ENCODE data around the gene PEA15.

Gene PEA15, protein sequence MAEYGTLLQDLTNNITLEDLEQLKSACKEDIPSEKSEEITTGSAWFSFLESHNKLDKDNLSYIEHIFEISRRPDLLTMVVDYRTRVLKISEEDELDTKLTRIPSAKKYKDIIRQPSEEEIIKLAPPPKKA

DNA sequence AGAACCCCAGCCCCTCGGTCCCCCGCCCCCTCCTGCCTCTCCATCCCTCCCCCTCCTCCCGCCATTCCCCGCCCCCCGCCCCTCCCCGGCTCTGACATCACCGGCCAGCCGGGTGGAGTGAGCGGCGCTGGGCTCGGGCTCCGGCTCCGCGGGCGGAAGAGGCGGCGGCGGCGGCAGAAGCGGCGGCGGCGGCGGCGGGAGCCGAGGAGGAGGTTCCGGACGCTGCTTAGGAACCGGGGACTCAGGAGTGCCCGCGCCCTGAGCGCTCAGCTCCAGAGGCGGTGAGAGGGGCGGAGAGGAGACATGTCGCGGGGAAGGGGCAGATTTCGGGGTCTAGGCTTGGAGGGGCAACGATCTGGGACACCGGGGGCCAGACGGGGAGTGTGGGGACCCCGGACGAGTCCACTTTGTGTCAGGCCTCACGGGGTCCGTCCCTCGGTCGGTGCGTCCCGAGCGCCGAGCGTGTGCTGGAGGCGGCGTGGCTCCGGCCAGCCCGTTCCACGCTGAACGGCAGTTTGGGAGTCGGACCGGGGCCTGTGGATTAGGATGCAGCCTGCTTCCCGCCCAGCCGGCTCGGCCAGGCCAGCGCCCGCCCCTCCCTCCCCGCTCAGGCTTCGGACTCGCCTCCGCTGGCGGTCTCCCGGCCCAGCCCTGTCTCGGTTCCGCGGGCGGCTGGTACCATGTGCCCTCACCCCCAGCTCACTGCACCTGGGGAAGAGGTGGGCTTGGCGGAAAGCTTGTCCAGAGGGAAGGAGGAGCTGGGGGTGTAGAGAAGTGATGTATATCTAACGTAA, at the start of gene PEA15:
Gene PEA15 (plus strand): TSS at position 143 of the 794 bp plus-strand sequence. CDS start 6,161 bp downstream, outside the sequence.
- DNase-seq, result peak; percentile 50

DNA sequence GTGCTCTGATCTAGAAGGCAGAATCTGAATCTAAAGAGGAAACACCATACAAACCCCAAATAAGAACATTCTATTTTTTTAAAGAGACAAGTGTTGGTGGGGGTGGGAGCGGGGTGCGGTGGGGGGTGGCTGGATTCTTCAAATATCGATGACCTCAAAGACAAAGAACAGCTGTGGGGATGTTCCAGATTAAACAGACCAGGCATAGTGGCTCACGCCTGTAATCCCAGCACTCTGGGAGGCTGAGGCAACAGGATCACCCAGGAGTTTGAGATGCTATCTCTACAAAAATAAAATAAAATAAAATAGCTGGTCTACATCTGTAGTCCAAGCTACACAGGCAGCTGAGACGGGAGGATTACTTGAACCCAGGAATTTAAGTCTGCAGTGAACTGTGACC, 48.8 kb upstream of the PEA15 start:
- no peak for DNase-seq

DNA sequence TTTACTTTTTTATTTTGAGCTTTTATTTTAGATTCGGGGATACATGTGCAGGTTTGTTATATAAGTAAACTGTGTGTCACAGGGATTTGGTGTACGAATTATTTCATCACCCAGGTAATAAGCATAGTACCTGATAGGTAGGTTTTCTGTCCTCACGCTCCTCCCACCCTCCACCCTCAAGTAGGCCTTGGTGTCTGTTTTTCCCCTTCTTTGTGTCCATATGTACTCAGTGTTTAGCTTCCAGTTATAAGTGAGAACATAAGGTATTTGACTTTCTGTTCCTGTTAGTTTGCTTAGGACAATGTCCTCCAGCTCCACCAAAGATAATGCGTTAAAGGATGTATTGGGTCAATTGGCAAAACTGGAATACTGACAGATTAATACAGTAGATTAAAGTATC, 48.0 kb upstream of the PEA15 start:
- DNase-seq, result no peak

DNA sequence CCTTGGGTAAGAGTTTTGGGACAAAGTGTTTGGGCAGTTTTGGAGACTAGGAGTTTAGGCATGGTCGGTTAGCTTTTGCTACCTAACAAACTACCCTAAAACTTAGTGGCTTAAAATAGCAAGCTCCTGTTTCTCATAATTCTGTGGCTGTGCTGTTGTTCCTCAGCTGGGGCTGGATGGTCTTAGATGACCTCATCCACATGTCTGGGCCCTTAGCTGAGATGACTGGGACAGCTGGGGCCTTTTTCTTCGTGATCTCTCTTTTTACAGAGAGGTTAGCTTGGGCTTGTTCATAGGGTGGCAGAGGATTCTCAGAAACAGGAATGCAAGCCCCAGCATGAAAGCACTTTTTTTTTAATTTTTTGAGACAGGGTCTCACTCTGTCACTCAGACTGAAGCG, 47.2 kb upstream of the PEA15 start:
- no peak for DNase-seq

DNA sequence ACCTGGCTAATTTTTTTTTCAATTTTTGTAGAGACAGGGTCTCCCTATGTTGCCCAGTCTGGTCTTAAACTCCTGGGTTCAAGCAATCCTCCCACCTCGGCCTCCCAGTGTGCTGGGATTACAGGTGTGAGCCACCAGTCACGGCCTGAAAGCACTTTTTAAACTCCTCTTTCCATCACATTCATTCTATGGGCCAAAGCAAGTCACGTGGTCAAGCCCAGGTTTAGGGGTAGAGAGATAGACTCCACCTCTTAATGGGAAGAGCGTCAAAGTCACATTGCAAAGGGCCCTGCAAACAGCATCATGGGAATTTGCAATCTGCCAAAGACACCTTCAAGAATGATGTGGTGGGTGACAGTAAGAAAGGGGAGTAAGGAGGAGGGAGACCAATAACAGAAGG, 46.6 kb upstream of the PEA15 start:
- DNase-seq, result no peak

DNA sequence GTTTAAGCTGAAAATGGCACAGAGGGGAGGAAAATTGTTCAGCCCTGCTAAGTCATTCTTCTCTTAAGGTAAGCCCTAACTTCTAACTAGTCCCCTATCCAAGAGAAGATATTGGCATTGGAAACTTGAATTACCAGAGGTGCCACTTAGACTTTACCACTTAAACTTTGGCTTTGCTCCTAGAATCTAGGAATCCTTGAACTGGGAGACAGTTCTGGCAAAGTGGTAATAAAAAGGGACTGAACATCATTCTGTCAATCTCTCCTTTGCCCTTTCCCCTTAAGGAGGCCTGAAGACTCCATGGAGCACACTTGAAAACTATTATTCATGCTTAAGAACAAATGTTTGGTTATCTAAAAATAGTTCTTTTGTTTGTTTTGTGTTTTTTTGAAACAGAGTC, 45.3 kb upstream of the PEA15 start:
- no peak for DNase-seq

DNA sequence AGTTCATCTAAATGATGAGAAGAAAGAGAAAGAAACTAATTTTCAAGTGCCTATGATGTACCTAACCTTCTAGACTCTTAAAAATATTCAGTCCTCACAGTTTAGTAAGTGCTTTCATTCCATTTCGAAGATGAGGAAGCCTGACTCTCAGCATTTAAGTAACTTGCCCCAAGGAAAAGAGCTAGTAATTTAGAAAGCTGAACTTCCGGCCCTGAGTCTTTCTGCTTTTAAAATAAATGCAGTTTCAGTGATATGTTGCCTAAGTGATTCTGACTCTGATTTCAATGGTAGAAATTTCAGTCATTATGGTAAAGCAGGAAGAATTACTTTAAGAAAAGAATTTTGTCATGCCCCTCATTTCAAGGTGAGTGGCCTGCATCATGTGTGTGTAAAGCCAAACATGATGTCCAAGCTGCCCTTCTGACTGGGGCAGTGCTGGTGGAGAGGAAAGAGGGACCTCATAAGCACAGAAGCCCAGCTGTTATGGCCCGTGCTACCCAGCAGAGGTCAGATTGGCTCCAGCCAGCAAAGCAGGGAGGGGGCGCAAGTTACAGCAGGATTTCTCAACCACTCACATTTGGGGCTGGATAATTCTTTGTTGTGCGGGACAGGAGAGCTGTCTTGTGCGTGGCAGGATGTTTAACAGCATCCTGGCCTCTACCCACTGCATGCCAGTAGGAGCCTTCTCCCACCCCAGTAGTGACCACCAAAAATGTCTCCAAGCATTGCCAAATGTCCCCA, 43.0 kb upstream of the PEA15 start:
- DNase-seq, result peak; percentile 19

DNA sequence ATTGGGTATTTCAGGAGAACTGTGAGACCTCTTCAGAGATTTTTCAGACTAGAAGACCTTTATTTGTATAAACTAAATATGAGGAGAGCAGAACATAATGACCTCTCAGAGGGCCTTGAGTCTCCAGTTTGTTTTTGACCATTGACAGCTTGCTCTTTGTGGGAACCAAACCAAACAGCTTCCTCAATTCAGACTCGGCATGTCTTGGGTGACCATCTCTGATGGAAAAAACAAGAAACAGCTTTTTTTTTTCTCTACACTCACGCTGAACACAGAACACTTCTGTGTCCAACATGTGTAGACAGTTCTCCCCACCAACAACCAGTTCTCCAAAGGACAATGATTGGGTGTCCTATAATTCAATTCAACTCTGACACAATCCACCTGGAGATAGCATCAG, 42.3 kb upstream of the PEA15 start:
- no peak for DNase-seq

DNA sequence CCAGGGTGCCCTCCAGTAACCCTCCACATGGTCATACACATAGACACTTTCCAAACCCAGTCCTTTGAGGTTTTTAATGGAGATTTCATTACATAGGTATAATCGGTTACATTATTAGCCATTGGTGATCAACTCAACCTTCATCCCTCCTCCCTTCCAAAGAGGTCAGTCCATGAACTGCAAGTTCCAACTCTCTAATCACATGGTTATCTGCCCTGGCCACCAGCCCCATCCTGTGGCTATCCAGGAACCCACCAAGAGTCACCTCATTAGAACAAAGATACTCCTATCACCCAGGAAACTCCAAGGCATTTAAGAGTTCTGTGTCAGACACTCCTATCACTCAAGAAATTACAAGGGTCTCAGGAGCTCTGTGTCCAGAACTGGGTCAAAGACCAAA, 41.6 kb upstream of the PEA15 start:
- no peak for DNase-seq

DNA sequence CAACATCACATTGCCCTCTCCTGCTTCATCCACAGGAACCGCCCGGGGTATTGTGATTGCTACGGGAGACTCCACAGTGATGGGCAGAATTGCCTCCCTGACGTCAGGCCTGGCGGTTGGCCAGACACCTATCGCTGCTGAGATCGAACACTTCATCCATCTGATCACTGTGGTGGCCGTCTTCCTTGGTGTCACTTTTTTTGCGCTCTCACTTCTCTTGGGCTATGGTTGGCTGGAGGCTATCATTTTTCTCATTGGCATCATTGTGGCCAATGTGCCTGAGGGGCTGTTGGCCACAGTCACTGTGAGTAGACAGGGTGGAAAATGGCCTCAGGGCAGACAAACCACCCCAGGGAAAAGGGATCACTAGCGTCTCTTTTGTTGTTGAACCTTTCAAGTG, 41.1 kb upstream of the PEA15 start:
- no peak for DNase-seq

DNA sequence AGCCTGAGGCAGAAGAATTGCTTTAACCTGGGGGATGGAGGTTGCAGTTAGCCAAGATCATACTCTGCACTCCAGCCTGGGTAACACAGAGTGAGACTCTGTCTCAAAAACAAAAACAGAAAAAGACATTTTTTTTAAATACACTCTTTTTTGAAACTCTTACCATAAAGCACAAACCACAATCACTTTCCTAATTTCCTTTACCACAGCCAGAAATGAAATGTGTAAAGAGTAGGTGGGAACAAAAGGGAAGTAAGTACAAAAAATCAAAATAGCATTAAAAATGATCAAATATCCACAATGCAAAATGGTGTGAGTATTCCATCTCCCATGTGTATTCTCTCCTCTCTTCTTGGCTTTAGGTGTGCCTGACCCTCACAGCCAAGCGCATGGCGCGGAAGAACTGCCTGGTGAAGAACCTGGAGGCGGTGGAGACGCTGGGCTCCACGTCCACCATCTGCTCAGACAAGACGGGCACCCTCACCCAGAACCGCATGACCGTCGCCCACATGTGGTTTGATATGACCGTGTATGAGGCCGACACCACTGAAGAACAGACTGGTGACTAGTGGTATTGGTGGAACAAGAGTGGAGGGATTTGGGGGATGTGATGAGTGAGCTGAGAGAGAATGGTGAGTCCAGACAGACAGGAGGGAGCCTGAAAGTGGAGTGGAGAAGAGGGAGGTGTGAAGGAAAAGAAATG, 38.9 kb upstream of the PEA15 start:
- no peak for DNase-seq

DNA sequence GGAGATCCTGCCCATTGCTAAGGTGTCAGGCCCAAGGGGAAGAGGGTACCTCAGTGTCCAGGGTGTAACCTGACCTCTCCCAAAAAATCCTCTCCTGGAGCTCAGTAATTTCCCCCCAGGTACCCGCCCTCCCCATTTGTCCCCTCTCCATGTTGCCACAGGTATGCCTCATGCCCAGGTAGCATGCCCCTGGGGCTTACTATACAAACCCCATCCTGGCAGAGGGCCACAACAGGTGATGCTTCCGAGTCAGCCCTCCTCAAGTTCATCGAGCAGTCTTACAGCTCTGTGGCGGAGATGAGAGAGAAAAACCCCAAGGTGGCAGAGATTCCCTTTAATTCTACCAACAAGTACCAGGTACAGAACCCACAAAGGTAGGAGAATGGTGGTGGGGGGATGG, 38.1 kb upstream of the PEA15 start:
- no peak for DNase-seq

DNA sequence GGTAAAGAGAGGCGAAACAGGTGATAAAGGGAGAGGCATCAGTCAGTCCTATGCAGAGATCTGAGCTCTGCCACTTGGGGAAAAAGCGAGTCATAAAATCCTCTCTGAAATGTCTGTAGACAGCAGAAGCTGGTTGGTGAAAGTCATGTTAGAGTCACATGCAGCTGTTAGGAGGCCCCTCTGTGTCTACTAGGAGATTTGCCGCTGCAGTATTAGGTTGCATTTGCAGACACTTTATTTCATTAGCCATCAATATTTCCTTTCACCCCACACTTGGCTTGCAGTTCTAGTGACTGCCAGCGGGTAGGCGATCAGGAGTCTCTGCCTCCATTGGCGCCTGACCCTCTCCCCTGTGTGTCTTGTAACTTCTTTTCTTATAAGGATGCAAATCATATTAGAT, 37.6 kb upstream of the PEA15 start:
- DNase-seq, result no peak

DNA sequence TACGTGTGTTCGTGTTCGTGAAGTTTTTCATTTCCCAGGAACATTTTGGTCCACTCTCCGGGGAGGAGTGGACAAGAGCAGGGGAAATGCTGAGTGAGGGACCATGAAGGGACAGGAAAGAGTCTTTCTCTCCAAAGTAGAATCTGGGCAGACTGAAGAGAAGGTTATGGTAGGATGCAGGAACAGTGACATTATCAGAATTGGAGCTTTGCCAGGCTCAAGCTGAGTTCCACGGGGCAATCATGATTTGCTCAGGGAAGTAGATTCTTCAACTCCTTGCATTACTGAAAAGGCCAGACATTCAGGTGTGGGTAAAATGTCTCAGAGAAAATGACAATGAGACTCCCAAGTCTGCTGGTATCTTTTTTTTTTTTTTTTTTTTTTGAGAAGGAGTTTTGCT, 37.2 kb upstream of the PEA15 start:
- no peak for DNase-seq

DNA sequence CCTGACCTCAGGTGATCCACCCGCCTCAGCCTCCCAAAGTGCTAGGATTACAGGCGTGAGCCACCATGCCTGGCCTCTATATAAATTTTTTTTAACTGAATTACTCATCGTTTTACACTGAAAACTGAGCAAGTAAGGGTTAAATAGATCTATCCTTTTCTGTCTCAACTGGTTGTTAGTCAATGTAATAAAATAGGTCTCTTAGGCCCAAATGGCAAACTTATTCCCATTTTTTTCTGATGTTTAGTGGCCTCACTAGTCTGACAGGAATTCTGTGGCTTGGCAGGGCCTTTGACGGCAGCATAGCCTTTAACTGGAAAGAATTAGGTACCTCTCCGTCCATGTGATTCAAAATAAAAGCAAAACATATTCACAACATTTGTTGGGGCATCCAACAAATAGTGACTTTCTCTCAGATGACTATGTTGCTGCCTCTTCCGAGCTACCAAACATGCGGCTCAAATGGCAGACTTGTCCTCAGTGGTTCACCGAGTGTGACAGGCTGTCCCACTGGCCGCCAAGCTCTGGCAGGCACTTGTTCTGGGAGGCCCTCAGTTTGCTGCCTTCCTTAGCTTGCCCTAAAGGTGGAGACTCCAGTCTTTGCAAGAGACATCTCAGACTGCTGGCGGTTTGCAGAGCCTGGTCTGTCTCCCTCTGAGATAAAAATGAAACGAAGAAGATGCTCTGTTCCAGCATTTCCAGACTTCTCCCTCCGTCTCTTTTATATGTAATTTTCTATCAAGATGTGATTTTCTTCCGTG, 36.4 kb upstream of the PEA15 start:
- no peak for DNase-seq

DNA sequence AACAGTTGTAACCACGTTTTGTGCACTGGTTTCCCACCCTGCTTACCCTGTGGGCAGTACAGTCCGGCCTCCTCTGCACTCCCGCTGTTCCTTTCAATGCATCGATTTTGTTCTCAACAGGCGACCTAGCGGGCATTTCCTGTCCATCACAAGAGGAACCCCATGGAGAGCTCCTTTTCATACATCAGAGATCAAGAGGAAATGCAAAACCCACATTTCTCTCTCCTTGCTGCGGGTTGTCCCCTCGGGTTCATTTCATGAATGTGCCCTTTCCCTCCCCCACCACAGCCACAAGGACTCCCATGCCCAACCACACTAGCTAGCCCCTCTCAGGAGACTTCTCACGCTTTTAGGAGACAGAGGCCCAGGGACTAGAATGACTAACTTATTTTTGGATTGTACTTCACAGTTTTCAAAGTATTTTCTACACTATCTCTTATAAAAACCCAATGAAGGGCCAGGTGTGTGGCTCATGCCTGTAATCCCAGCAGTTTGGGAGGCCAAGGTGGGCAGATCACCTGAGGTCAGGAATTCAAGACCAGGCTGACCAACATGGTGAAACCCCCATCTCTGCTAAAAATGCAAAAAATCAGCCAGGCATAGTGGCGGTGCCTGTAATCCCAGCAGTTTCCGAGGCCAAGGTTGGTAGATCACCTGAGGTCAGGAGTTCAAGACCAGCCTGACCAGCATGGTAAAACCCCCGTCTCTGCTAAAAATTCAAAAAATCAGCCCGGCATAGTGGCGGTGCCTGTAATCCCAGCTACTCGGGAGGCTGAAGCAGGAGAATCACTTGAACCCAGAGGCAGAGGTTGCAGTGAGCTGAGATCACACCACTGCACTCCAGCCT, 35.4 kb upstream of the PEA15 start:
- DNase-seq, result no peak

DNA sequence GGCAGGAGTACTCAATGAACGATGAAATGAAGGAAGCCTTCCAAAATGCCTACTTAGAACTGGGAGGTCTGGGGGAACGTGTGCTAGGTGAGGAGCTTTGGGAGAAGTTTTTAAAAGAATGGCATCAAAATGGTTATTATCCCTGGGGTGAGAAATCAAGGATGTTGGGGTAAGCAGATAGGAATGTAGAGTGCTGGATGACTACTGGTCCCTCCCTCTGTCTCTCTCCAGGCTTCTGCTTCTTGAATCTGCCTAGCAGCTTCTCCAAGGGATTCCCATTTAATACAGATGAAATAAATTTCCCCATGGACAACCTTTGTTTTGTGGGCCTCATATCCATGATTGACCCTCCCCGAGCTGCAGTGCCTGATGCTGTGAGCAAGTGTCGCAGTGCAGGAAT, 33.8 kb upstream of the PEA15 start:
- peak; percentile 48 for DNase-seq

DNA sequence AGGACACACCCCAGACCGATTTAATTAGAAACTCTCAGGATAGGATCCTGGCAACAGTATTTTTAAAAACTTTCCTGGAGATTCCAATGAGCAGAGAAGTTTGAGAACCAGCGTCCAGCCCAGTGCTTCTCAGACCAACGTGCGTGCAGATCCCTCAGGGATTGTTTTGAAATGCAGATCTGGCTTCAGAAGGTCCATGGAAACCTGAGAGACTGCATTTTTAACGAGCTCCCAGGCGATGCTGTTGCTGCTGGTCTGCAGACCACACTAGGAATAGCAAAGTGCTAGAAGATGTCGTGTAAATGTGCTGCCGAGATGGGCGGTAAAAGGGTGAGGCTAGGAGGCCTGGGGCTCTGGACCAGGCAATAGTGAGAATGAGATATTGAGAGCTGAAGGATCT, 33.2 kb upstream of the PEA15 start:
- no peak for DNase-seq

DNA sequence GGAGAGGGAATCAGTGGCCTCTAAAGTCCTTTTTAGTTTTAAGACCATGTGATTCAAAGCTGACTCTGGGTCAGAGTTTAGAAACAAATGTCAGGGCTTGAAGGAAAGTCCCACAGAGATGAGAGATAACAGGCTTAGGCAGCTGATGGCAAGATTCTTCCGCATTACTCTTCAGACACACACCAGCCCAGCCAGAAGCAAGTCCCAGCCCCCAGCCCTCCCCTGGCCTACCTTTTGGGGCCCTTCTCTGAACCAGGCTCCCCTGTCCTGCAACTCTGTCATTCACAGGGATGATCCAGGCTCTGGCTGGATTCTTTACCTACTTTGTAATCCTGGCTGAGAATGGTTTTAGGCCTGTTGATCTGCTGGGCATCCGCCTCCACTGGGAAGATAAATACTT, 28.0 kb upstream of the PEA15 start:
- no peak for DNase-seq

DNA sequence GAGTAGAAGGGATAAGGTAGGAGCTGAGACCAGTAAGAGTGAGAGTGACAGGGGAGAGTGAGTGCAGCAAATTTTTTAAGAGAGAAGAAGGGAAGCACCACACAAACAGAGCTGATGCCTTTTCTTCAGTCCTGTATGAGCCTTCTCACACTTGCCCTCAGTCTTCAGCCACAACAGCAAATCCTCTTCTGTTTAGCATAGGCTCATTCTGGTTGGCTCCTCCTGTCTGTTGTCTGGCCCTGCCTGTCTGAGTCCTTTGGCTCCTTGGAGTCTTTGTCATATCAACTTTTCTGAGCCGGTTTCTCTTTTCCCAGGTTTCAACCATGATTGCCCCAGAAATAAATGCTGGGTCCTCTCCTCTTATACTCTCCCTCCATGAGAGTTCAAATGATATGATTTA, 27.5 kb upstream of the PEA15 start:
- DNase-seq, result no peak

DNA sequence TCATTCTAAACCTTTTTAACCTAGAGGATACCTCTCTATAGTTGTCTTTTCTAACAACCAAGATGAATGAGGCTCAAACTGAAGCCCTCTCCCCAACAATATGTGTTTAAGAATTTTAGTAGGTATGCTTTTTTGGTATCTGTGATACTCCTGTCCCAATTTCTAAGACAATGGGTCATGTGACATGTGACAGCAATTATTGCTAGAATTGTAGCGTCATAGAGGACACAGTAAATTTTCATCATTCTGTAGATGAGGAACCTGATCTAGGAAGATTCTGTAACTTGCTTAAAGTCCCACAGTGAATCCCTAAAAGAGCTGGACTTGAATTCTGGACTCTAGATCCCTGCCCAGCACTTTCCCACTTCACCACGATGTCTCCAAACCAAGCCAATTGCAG, 26.5 kb upstream of the PEA15 start:
- DNase-seq, result no peak

DNA sequence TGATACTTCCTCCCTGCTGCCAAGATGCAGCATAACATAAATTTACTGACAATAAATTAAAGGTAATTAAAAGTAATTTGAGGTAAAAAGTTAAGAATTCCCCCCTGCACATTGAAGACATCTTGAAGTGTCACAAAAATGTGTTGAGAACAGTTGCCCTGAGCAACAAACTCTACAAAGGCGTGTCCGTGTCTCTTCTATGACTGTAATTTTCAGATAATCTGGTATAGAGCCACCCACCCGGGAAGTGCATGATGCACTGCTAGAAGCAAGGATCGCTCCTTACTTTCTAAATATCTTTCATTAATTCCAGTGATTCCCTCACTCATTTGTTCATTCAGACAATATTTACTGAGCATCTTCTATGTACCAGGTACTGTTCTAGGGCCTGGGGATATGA, 25.8 kb upstream of the PEA15 start:
- DNase-seq, result no peak
